Tongue (tissue), 2 donors: ENCODE measurements around the gene DEAF1. TPM values are rescaled to one million over a fixed set of nuclear protein-coding genes. Genes with fewer than 3 reads are reported as not detected.
"Not testable (repeated sequence)": the region's sequence is repeated elsewhere in the genome, so short reads cannot be mapped to it uniquely, and the experiment has no call there.

Experiments
- DNase-seq: peaks from one replicate; pipeline ENCODE4 v3.0.0-alpha.2; 2015
- total RNA-seq: library from RNA; depleted of rRNA; stranded (reverse); fragments of >200 nt; gene quantifications from one replicate; pipeline ENCODE4 v1.2.3, GENCODE V29; 2014

Gene DEAF1
- total RNA-seq = 18.8 TPM

GRCh38 chr11:694563-695287 is at the start of gene DEAF1:
TSS of gene DEAF1 (minus strand) at chr11:695222. CDS start at chr11:695047, 175 bp downstream.
- peak; percentile 99 for DNase-seq

DNA sequence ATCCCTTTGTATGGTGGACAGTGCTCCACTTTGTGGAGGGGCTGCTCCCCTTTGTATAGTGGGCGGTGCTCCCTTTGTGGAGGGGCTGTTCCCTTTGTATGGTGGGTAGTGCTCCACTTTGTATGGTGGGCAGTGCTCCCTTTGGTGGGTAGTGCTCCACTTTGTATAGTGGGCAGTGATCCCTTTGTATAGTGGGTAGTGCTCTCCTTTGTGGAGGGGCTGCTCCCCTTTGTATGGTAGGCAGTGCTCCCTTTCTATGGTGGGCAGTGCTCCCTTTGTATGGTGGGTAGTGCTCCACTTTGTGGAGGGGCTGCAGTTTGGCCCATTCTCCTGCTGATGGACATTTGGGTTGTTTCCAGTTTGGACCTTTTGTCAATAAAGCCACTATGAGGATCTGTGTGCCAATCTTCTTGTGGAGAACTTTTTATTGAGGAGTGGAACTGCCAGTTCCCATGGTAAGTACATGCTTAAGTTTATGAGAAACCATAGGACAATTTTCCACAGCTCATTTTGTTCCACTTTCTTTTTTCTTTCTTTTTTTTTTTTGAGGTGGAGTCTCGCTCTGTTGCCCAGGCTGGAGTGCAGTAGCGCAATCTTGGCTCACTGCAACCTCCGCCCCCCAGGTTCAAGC is 47.7 kb upstream of the DEAF1 start:
- no peak for DNase-seq

DNA sequence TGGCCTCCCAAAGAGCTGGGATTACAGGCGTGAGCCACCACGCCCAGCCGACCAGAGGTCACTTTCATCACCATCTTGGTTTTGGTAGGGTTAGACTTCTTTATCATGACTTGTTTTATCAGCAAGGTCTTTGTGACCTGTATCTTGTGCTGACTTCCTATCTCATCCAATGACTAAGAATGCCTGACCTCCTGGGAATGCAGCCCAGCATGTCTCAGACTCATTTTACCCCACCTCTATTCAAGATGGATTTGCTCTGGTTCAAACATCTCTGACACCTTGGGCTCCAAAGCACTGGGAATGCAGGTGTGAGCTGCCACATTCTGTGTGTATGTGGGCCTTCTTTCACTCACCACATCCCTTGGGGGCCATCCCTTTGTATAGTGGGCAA is 47.1 kb upstream of the DEAF1 start:
- no peak for DNase-seq

DNA sequence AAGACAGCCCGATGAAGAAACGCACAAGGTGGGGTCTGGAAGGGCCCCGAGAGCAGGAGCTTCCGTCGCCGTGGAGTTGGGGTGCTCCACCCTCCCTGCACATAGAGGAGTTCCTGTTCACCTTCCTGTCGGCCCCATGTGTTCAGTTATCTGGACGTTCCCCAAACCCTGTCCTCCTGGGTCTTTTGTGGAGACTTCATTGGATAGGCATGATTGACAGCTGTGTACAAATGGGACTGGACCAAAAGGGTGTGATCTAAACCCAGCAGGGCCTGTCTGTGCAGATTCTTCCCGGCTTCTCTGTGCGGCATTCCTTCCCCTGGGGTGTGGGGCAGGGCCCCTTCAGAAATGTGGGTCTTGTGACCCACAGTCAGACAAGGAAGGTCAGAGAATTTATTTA is 42.9 kb upstream of the DEAF1 start:
- not testable (repeated sequence) for DNase-seq

GRCh38 chr11:737366-737765 is 42.3 kb upstream of the DEAF1 start:
- DNase-seq = no peak

DNA sequence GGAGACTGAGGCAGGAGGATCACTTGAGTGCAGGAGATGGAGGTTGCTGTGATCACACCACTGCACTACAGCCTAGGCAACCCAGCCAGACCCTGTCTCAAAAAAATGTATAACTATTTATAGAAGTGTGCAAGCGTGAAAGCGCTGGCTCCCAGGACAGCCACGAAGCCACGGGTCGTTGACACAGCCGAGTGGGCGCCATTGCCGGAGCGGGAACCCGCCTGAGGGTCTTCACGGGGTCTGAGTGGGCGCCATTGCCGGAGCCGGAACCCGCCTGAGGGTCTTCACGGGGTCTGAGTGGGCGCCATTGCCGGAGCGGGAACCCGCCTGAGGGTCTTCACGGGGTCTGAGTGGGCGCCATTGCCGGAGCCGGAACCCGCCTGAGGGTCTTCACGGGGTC is 39.5 kb upstream of the DEAF1 start:
- not testable (repeated sequence) for DNase-seq

- DNase-seq = no peak
Measured at GRCh38 chr11:733072-733471, 38.0 kb upstream of the DEAF1 start.

DNA sequence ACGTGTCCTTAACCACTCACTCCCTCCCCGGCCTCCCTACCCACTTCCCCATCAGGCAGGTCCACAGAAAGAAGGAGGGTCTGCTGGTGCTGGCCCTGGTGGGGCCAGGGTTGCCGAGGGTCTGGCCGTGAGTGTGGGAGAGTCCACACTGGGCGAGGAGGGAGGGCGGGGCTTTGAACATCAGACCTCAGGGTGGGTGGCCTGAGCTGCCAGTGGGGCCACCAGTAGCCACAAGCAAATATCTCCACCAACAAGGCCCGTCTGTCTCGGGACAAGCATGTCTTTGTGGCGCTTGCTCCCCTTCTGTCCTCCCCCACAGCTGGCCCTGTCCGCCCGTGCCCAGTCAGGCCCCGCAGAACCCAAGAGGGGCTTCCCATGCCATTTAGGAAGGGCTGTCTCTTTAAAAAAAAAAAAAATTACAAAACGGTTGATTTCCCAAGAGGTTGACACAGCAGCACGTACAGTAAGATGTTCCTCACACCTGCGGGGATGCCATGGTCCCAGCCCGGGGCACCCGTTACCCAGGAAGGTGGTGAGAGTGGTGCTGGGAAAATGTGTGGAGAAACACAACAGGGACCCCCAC is 34.6 kb upstream of the DEAF1 start:
- no peak for DNase-seq

- no peak for DNase-seq
Measured at GRCh38 chr11:728901-729491, 34.0 kb upstream of the DEAF1 start.

- peak; percentile 83 for DNase-seq
Measured at GRCh38 chr11:727859-728748, 33.1 kb upstream of the DEAF1 start.

DNA sequence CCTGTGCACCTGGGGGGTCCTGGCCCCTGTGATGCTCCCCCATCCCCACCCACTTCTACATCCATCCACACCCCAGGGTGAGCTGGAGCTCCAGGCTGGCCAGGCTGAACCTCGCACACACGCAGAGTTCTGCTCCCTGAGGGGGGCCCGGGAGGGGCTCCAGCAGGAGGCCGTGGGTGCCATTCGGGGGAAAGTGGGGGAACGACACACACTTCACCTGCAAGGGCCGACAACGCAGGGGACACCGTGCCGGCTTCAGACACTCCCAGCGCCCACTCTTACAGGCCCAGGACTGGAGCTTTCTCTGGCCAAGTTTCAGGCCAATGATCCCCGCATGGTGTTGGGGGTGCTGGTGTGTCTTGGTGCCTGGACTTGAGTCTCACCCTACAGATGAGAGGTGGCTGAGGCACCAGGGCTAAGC is 32.3 kb upstream of the DEAF1 start:
- no peak for DNase-seq

DNA sequence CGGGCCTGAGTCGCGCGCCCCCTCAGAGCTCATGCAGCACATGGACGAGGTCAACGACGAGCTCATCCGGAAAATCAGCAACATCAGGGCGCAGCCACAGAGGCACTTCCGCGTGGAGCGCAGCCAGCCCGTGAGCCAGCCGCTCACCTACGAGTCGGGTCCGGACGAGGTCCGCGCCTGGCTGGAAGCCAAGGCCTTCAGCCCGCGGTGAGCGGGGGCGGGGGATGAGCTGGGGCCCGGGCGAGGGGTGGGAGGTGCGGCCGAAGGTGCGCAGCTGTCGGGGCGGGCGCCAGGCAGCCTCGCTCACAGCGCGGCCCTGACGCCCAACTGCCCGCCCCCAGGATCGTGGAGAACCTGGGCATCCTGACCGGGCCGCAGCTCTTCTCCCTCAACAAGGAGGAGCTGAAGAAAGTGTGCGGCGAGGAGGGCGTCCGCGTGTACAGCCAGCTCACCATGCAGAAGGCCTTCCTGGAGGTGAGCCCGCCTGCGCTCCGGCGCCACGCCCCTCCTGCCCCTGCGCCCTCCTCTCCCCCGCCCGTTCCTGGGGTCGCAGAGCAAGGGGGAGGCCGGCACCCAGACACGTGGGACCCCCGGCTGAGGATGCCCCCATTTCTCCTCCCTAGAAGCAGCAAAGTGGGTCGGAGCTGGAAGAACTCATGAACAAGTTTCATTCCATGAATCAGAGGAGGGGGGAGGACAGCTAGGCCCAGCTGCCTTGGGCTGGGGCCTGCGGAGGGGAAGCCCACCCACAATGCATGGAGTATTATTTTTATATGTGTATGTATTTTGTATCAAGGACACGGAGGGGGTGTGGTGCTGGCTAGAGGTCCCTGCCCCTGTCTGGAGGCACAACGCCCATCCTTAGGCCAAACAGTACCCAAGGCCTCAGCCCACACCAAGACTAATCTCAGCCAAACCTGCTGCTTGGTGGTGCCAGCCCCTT is 31.5 kb upstream of the DEAF1 start:
- DNase-seq = peak; percentile 53

GRCh38 chr11:725624-726202 is 30.7 kb upstream of the DEAF1 start:
- peak; percentile 42 for DNase-seq

DNA sequence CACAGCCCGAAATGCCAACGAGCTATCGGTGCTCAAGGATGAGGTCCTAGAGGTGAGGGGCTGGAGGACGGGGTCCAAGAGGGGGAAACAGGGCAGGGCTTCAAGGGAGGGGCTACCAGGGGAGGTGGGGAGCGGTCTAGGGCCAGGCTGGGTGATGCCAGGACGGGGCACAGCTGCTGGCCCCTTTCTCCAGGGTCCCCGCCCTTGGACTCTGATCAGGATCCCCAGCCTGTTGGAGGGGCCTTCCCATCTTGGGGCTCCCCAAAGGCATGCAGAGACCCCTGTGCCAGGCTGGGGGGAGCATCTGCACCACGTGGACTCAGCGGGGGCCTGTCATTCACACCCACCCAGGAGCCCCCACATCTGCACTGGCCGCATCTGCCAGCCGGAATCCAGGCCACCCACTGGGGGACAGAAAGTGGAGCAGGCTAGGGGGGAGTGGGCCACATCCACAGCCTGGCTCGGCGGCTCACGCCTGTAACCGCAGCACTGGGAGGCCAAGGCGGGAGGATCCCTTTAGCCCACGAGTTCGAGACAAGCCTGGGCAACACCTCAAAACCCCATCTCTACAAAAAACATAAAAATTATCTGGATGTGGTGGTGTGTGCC is 29.9 kb upstream of the DEAF1 start:
- DNase-seq = no peak

DNA sequence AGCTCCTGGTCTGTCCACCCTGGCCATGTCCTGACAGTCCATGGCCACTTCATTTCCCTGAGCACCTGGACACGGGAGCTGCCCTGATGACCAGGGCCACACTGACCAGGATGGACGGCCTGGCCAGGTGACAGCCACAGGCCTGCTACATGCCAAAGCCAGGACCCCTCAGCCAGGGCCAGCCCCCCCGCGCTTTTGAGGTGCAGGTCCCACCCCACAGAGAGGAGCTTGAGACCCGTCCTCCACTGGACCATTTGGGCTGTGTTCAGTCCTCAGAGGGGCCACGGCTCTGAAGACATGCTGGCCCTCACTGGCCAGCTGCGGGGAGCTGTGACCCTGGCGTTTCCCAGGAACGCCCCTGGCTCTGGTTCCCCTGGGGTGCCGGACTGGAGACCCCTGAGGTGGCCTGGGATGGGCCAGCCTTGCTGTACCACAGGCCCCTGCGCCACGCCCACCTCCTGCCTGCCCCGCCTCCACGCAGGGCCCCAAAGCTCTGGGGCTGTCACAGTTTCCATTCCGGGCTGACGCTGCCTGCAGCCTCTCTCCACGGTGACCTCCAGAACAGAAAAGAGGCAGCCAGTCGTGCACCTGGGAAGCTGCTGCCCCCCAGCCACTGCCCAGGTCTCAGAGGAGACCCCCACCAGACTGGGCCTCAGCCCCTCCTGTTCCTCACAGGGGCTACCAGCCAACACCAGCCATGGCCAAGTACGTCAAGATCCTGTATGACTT is 29.2 kb upstream of the DEAF1 start:
- DNase-seq = no peak

GRCh38 chr11:723120-723883 is 28.3 kb upstream of the DEAF1 start:
- peak; percentile 53 for DNase-seq

- no peak for DNase-seq
Measured at GRCh38 chr11:722346-722811, 27.4 kb upstream of the DEAF1 start.

GRCh38 chr11:721741-722345 is 26.8 kb upstream of the DEAF1 start:
- no peak for DNase-seq
